PC-9 (cell line): ENCODE measurements around the gene VAV2. TPM values are rescaled to one million over a fixed set of nuclear protein-coding genes. Genes with fewer than 3 reads are reported as not detected.

ENCODE experiments used
- BruUV-seq: library from RNA; stranded (reverse); fragments of 400-500 nt; replicated peaks from 2 replicates; lab custom pipeline; 2021; lab: Mats Ljungman, UMichigan
- CTCF ChIA-PET: fragments of 300-600 bp; sonication (Branson Sonifier 250); formaldehyde crosslinking; loops from one replicate; lab custom pipeline; 2022; ENCODE audit warnings: antibody characterized with exemption; lab: Charles Lee
- POLR2A ChIA-PET: fragments of 300-600 bp; sonication (Branson Sonifier 250); formaldehyde crosslinking; loops from one replicate; lab custom pipeline; 2022; ENCODE audit warnings: antibody characterized with exemption; ENCODE audit not compliant: unreplicated experiment; lab: Charles Lee
- DNase-seq, 2 experiments: peaks; one replicate each; pipeline versions ENCODE4 v3.0.0 to v3.0.0-alpha.2; 2015 to 2022; ENCODE audit warnings: mixed read lengths in 1 of 2
- H2AFZ ChIP-seq: fragments of 200-600 bp; sonication (generic); 2 replicates; pipeline ENCODE4 v1.8.1; 2017; ENCODE audit warnings: antibody characterized with exemption
- H3F3A ChIP-seq: fragments of 200-600 bp; sonication (generic); 2 replicates; pipeline ENCODE4 v1.8.1; 2017; ENCODE audit warnings: antibody characterized with exemption, mild to moderate bottlenecking, low read depth; ENCODE audit not compliant: insufficient read depth
- H3K27ac ChIP-seq: fragments of 200-600 bp; sonication (generic); 2 replicates; pipeline ENCODE4 v1.6.1; 2016; ENCODE audit warnings: mixed run types
- H3K27me3 ChIP-seq: fragments of 200-600 bp; sonication (generic); 2 replicates; pipeline ENCODE4 v1.6.1; 2016; ENCODE audit warnings: low read depth, mixed run types; ENCODE audit not compliant: insufficient read depth
- H3K36me3 ChIP-seq: fragments of 200-600 bp; sonication (generic); 2 replicates; pipeline ENCODE4 v1.6.1; 2016; ENCODE audit warnings: low read depth, mixed run types
- H3K4me1 ChIP-seq: fragments of 200-600 bp; sonication (generic); replicated peaks from 2 replicates; pipeline ENCODE4 v1.6.1; 2016; ENCODE audit warnings: mixed run types; ENCODE audit not compliant: insufficient read depth
- H3K4me2 ChIP-seq: fragments of 200-600 bp; sonication (generic); 2 replicates; pipeline ENCODE4 v1.6.1; 2017; ENCODE audit warnings: mixed run types
- H3K4me3 ChIP-seq: fragments of 200-600 bp; sonication (generic); 2 replicates; pipeline ENCODE4 v1.6.1; 2016; ENCODE audit warnings: mixed run types
- H3K79me2 ChIP-seq: fragments of 200-600 bp; sonication (generic); 2 replicates; pipeline ENCODE4 v1.6.1; 2017; ENCODE audit warnings: low read depth, mixed run types
- H3K9me2 ChIP-seq: fragments of 200-600 bp; sonication (generic); 2 replicates; pipeline ENCODE4 v1.8.1; 2017; ENCODE audit warnings: mild to moderate bottlenecking; ENCODE audit not compliant: insufficient read depth
- H3K9me3 ChIP-seq: fragments of 200-600 bp; sonication (generic); 2 replicates; pipeline ENCODE4 v1.8.1; 2016; ENCODE audit warnings: low read depth; ENCODE audit not compliant: insufficient read depth
- H4K20me1 ChIP-seq: fragments of 200-600 bp; sonication (generic); 2 replicates; pipeline ENCODE4 v1.8.1; 2017; ENCODE audit not compliant: insufficient read depth
- CTCF ChIP-seq: fragments of 200-600 bp; sonication (generic); conservative IDR thresholded peaks from 2 replicates; pipeline ENCODE4 v1.6.1; 2017; ENCODE audit warnings: mixed run types, antibody characterized with exemption, mild to moderate bottlenecking, moderate library complexity
- EZH2 ChIP-seq: fragments of 200-600 bp; sonication (generic); IDR thresholded peaks from 2 replicates; pipeline ENCODE4 v1.8.0; 2017; ENCODE audit warnings: antibody characterized with exemption, low read depth
- intact Hi-C: fragments of 100-400 bp; cut with micrococcal nuclease; formaldehyde crosslinking; loops from one replicate; pipeline ENCODE4 v1.10.0; 2022; ENCODE audit not compliant: unreplicated experiment
- total RNA-seq: library from RNA; stranded (reverse); gene quantifications from 2 replicates; pipeline ENCODE4 v1.2.3, GENCODE V29; 2021

Gene VAV2
- total RNA-seq, 1 experiment from 2014 or later = 36.5 TPM

GRCh38 chr9:133994353-133995011 is 2.4 kb upstream of the VAV2 start:
- Histone ChIP-seq H2AFZ (no peak overlapping the region), H3K79me2 (peaks cover 17% of the 10 kb centered on the region), H3K4me3 (no peak overlapping the region), H3F3A (no peaks in the 10 kb centered on the region; the same call in 1 of the 2 replicates), H3K4me2 (no peak overlapping the region), H3K9me3 (no peaks in the 10 kb centered on the region), H4K20me1 (peaks cover 16% of the 10 kb centered on the region), H3K27me3 (no peaks in the 10 kb centered on the region), H3K36me3 (no peaks in the 10 kb centered on the region), H3K9me2 (no peaks in the 10 kb centered on the region), H3K4me1 (peaks cover 17% of the 10 kb centered on the region), H3K27ac (no peak overlapping the region)
- intact Hi-C loops = loop anchor here (1.0 to 2.0 kb wide), 5 partner anchors 72 to 267 kb away; no protein-coding TSS in a partner anchor
- peak; percentile 97 for TF ChIP-seq CTCF
- TF ChIP-seq EZH2 = no peak
- ChIA-PET POLR2A (interaction anchor here (0.6 kb wide), 1 partner anchor 454 kb away, joined by 3 read pairs; no protein-coding TSS in a partner anchor), CTCF (interaction anchor here (0.6 to 3.0 kb wide), 9 partner anchors 20 to 279 kb away, joined by 3 to 27 read pairs (median 4); partner anchors contain the start of gene BRD3OS)
- BruUV-seq = no TSS peak
- DNase-seq = peak in 1 of 2 experiments; percentile 85

DNA sequence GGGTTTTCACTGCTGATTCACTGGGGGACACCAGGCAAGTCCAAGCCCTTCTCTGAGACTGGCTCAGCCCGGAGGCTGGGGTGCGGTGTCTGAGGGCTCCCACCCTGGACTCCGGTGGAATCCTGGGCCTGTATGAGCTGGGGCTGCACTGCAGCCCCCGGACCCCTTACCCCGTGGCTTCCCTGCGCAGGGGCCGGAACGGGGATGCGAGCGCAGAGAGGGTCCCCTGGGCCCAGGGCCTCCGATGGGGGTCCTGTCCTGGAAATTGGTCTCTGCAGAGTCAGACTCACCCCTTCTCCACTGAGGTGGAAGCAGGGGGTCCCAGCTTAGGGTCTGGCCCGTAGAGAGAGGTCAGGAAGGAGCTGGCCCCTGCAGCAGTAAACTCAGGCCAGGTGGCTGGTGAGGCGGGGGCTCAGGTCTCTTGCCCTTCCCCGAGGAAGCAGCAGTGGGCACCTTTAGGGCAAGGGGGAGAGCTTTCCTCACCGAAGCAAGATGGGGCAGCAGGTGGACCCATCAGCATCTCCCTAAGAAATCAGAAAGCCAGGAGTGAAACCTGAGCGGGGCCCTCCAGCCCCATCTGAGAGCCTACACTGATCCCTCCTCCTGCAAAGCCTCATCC is 1.6 kb upstream of the VAV2 start:
- Histone ChIP-seq H3K27me3 (no peaks in the 10 kb centered on the region), H3K9me3 (no peaks in the 10 kb centered on the region), H3K4me1 (peaks cover 17% of the 10 kb centered on the region), H3K4me3 (peak overlapping the region; percentile 98), H3K36me3 (no peaks in the 10 kb centered on the region), H4K20me1 (peaks cover 18% of the 10 kb centered on the region), H2AFZ (peak overlapping the region; percentile 91; the same call in 1 of the 2 replicates), H3K27ac (no peak overlapping the region), H3K4me2 (peak overlapping the region; percentile 97), H3F3A (no peaks in the 10 kb centered on the region; the same call in 1 of the 2 replicates), H3K79me2 (peaks cover 24% of the 10 kb centered on the region), H3K9me2 (no peaks in the 10 kb centered on the region)
- intact Hi-C loops = loop anchor here (1.0 to 2.0 kb wide), 8 partner anchors 31 to 266 kb away; partner anchors contain the start of gene BRD3OS
- ChIA-PET CTCF (interaction anchor here (0.6 to 3.0 kb wide), 13 partner anchors 31 to 471 kb away, joined by 3 to 27 read pairs (median 4); partner anchors contain the start of genes BRD3OS and WDR5), POLR2A (interaction anchor here (0.6 kb wide), 1 partner anchor 212 kb away, joined by 4 read pairs; no protein-coding TSS in a partner anchor)
- no TSS peak for BruUV-seq
- no peak for DNase-seq
- TF ChIP-seq EZH2 (no peak), CTCF (no peak)
